GM12878 (cell line): Measurements from ENCODE around the gene CIB2. TPM values are rescaled to one million over a fixed set of nuclear protein-coding genes. Genes with fewer than 3 reads are reported as not detected.

Source experiments
- ATAC-seq: fragments of 200-7000 bp; cut with Tn5 transposase; 3 replicates; pipeline ENCODE4 v1.9.1; 2020; ENCODE audit warnings: mild to moderate bottlenecking, moderate library complexity
- BruUV-seq: library from RNA; stranded (reverse); fragments of 400-500 nt; replicated peaks from 2 replicates; lab custom pipeline; 2021; lab: Mats Ljungman, UMichigan
- CTCF ChIA-PET: fragments of 300-600 bp; sonication (Branson Sonifier 250); formaldehyde crosslinking; extraction: SDS; loops from one replicate; lab custom pipeline; 2021; ENCODE audit warnings: inconsistent platforms; lab: Yijun Ruan, JAX
- POLR2A ChIA-PET: fragments of 350-600 bp; formaldehyde crosslinking; extraction: SDS; loops from one replicate; lab custom pipeline; 2021; ENCODE audit warnings: inconsistent platforms; lab: Charles Lee
- RAD21 ChIA-PET: fragments of 300-600 bp; sonication (Branson Sonifier 250); formaldehyde crosslinking; loops from one replicate; lab custom pipeline; 2023; ENCODE audit warnings: antibody characterized with exemption; ENCODE audit not compliant: unreplicated experiment; lab: Charles Lee
- SMC1A ChIA-PET: fragments of 300-600 bp; sonication (Branson Sonifier 250); formaldehyde crosslinking; loops from one replicate; lab custom pipeline; 2023; ENCODE audit not compliant: unreplicated experiment, uncharacterized antibody; lab: Charles Lee
- DNase-seq: peaks from one replicate; pipeline ENCODE4 v3.0.0-alpha.2; 2011; ENCODE audit warnings: low read depth, low spot score
- FAIRE-seq: peaks from 3 replicates; lab custom pipeline; 2011; peaks lifted over from hg19 to GRCh38; lab: Jason Lieb, UNC
- H2AFZ ChIP-seq: 2 replicates; pipeline ENCODE4 v1.6.0; 2011; ENCODE audit warnings: low read depth, low read length, control low read depth; ENCODE audit not compliant: control insufficient read depth
- H3K27ac ChIP-seq: 2 replicates; pipeline ENCODE4 v1.5.1; 2011; ENCODE audit warnings: control low read depth; ENCODE audit not compliant: control insufficient read depth, insufficient read depth
- H3K27me3 ChIP-seq, 2 experiments: replicated peaks in 1 of 2; 2 replicates each; pipeline versions ENCODE4 v1.6.0 to v1.6.1; 2011; ENCODE audit warnings: low read length in 1 of 2; ENCODE audit not compliant: control insufficient read depth in 2 of 2, insufficient read depth in 2 of 2
- H3K36me3 ChIP-seq, 2 experiments: 2 replicates each; pipeline ENCODE4 v1.5.1; 2011; ENCODE audit warnings: low read length in 1 of 2; ENCODE audit not compliant: control insufficient read depth in 2 of 2, insufficient read depth in 2 of 2
- H3K4me1 ChIP-seq: 2 replicates; pipeline ENCODE4 v1.6.1; 2011; ENCODE audit warnings: mild to moderate bottlenecking, low read length, moderate library complexity, mixed read lengths; ENCODE audit not compliant: control insufficient read depth, insufficient read depth
- H3K4me2 ChIP-seq: 2 replicates; pipeline ENCODE4 v1.6.0; 2011; ENCODE audit warnings: control low read depth; ENCODE audit not compliant: control insufficient read depth, insufficient read depth
- H3K4me3 ChIP-seq: fragments of 200-600 bp; sonication (generic); 2 replicates; pipeline ENCODE4 v1.5.1; 2016
- H3K79me2 ChIP-seq: 2 replicates; pipeline ENCODE4 v1.6.0; 2011; ENCODE audit warnings: low read length; ENCODE audit not compliant: control insufficient read depth, insufficient read depth
- H3K9ac ChIP-seq: 2 replicates; pipeline ENCODE4 v1.8.0; 2011; ENCODE audit warnings: low read length, control low read depth, mixed read lengths; ENCODE audit not compliant: control insufficient read depth, insufficient read depth
- H3K9me3 ChIP-seq: replicated peaks from 3 replicates; pipeline ENCODE4 v1.5.1; 2011; ENCODE audit warnings: mild to moderate bottlenecking, low read length; ENCODE audit not compliant: control insufficient read depth, insufficient read depth
- H4K20me1 ChIP-seq: 2 replicates; pipeline ENCODE4 v1.6.0; 2011; ENCODE audit not compliant: control insufficient read depth, insufficient read depth
- CEBPB ChIP-seq, 2 experiments: fragments of 150-350 bp in 1 of 2; IDR thresholded peaks; 2 replicates each; pipeline ENCODE4 v1.6.1; 2012 to 2014; ENCODE audit warnings: low read depth in 2 of 2, low read length in 2 of 2, borderline replicate concordance in 1 of 2, inconsistent platforms in 1 of 2
- CREM ChIP-seq: IDR thresholded peaks from 2 replicates; pipeline ENCODE4 v1.6.1; 2014; ENCODE audit warnings: antibody characterized with exemption, low read depth
- EED ChIP-seq: sonication (generic); IDR thresholded peaks from 2 replicates; pipeline ENCODE4 v1.6.1; 2016; ENCODE audit warnings: antibody characterized with exemption, low read depth
- EP300 ChIP-seq, 2 experiments: fragments of 150-350 bp in 1 of 2; IDR thresholded peaks; 2 replicates each; pipeline ENCODE4 v1.6.1; 2011 to 2012; ENCODE audit warnings: low read depth in 2 of 2, low read length in 2 of 2, borderline replicate concordance in 1 of 2, improper control_type of control experiment in 1 of 2, inconsistent platforms in 1 of 2; ENCODE audit not compliant: control insufficient read depth in 1 of 2
- ETV6 ChIP-seq, 2 experiments: fragments of 450-650 bp in 1 of 2; IDR thresholded peaks in 1 of 2; conservative IDR thresholded peaks in 1 of 2; 2 replicates each; pipeline ENCODE4 v1.6.1; 2014; ENCODE audit warnings: antibody characterized with exemption in 1 of 2, borderline replicate concordance in 1 of 2, low read depth in 1 of 2, mild to moderate bottlenecking in 1 of 2, moderate library complexity in 1 of 2
- GATAD2B ChIP-seq: fragments of 450-650 bp; conservative IDR thresholded peaks from 2 replicates; pipeline ENCODE4 v1.6.1; 2017; ENCODE audit warnings: low read depth, mild to moderate bottlenecking, moderate library complexity
- HDAC6 ChIP-seq: fragments of 200-600 bp; sonication (generic); IDR thresholded peaks from one replicate; pipeline ENCODE4 v1.8.0; 2017; ENCODE audit warnings: antibody characterized with exemption; ENCODE audit not compliant: unreplicated experiment
- IKZF1 ChIP-seq: fragments of 450-650 bp; conservative IDR thresholded peaks from 2 replicates; pipeline ENCODE4 v1.6.1; 2017; ENCODE audit warnings: antibody characterized with exemption, mild to moderate bottlenecking
- IKZF2 ChIP-seq, 2 experiments: fragments of 450-650 bp; IDR thresholded peaks; 2 replicates each; pipeline ENCODE4 v1.6.1; 2017; ENCODE audit warnings: mild to moderate bottlenecking in 2 of 2, moderate library complexity in 2 of 2
- NR2F1 ChIP-seq: fragments of 450-650 bp; conservative IDR thresholded peaks from 2 replicates; pipeline ENCODE4 v1.6.1; 2017; ENCODE audit warnings: mild to moderate bottlenecking
- TCF12 ChIP-seq: IDR thresholded peaks from 2 replicates; pipeline ENCODE4 v1.6.1; 2011; ENCODE audit warnings: low read depth, mild to moderate bottlenecking, low read length
- ZNF622 ChIP-seq: fragments of 450-650 bp; IDR thresholded peaks from 2 replicates; pipeline ENCODE4 v1.6.1; 2017; ENCODE audit warnings: mild to moderate bottlenecking, inconsistent platforms
- WGBS: methylation state at CpG from one replicate; pipeline ENCODE4 v1.1.6; 2016; ENCODE audit warnings: low lambda C conversion rate; ENCODE audit not compliant: insufficient replicate concordance, insufficient coverage; ENCODE audit errors: missing lambda C conversion rate; 5-methylcytosine and 5-hydroxymethylcytosine counted together
- in situ Hi-C: fragments of 300-500 bp; cut with MboI; formaldehyde crosslinking; loops from 9 replicates; pipeline ENCODE4 v1.14.3; 2018; ENCODE audit warnings: mixed read lengths
- intact Hi-C: fragments of 100-400 bp; cut with micrococcal nuclease; formaldehyde crosslinking; loops from one replicate; pipeline ENCODE4 v1.14.2; 2022; ENCODE audit not compliant: unreplicated experiment
- polyA plus RNA-seq, 11 experiments: library from polyadenylated mRNA; depleted of rRNA in 4 of 11; unstranded in 6 of 11; stranded (reverse) in 5 of 11; fragments of >200 nt; fragmentation: Nextera tagmentation in 4 of 11; fragmentation: Illumina TruSeq in 1 of 11; extraction: Ambion mirVana in 4 of 11; extraction: Trizol in 1 of 11; gene quantifications; 1 replicate in 1 of 11; 2 replicates in 10 of 11; pipeline versions ENCODE4 v1.2.1 to v1.2.3, GENCODE V29; 2011 to 2016; ENCODE audit warnings: inconsistent platforms in 2 of 11, missing spikeins in 2 of 11, low read depth in 1 of 11
- total RNA-seq, 4 experiments: library from RNA; depleted of rRNA in 3 of 4; stranded (reverse); fragments of >200 nt in 3 of 4; fragmentation: Illumina TruSeq in 1 of 4; extraction: Trizol in 1 of 4; gene quantifications; 2 replicates each; pipeline versions ENCODE4 v1.2.1 to v1.2.3, GENCODE V29; 2013 to 2021
- TF ChIP-seq, protein P1 (sequence below): IDR thresholded peaks from 2 replicates; pipeline ENCODE4 v1.6.1; 2012; ENCODE audit warnings: low read length, inconsistent platforms

The CIB2 gene
- total and polyA plus RNA-seq, 10 of the 15 experiments (the other 5 are each of a cell fraction or from before 2014, with no cell fraction given) = 0.56 to 12.1 (median 7.1) TPM

DNA sequence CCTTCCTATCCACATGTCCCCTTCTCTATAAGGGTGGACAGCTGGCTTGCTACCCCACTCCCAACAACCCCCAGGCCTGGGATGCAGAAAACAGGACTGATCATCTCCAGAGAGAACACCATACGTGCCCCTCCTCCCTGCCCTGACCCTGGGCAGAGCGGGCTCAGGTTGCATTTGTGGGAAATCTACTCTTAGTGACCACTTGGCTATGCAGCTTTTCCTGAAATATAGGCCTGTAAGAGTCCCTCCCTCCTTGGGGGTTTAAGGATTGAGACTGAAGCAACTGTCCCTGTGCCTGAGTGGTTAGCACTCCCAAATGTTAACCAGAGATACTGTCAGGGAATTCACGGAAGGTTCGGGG, 27.1 kb downstream of the CIB2 start:
- H3K4me3 ChIP-seq = no peak overlapping the region
- POLR2A ChIA-PET = interaction anchor here (0.8 to 1.0 kb wide), 3 partner anchors 32 to 334 kb away, joined by 3 read pairs; partner anchors contain the start of gene IREB2
- peak overlapping the region; percentile 23; the same call in 1 of the 2 replicates for H3K27ac ChIP-seq

GRCh38 chr15:78103406-78104118, 27.7 kb downstream of the CIB2 start:
- in situ Hi-C loops (no loop called here), intact Hi-C loops (no loop called here)
- Histone ChIP-seq H4K20me1 (no peaks in the 10 kb centered on the region), H2AFZ (peak overlapping the region; percentile 33), H3K4me2 (peak overlapping the region; percentile 36; the same call in 1 of the 2 replicates), H3K27me3 (no peaks in the 10 kb centered on the region), H3K27ac (peak overlapping the region; percentile 59), H3K4me3 (no peak overlapping the region), H3K9me3 (no peaks in the 10 kb centered on the region), H3K4me1 (peaks cover 29% of the 10 kb centered on the region), H3K9ac (peak overlapping the region; percentile 39; the same call in 1 of the 2 replicates), H3K36me3 (no peaks in the 10 kb centered on the region), H3K79me2 (no peaks in the 10 kb centered on the region)
- FAIRE-seq (peak; percentile 92), DNase-seq (peak; percentile 67), ATAC-seq (peak; percentile 91)
- ChIA-PET RAD21 (interaction anchor here (0.6 to 4.6 kb wide), 9 partner anchors 35 to 145 kb away, joined by 3 to 32 read pairs (median 5); no protein-coding TSS in a partner anchor), SMC1A (interaction anchor here (0.7 to 13.4 kb wide), 14 partner anchors 9 to 144 kb away, joined by 3 to 184 read pairs (median 4); partner anchors contain the start of gene TBC1D2B), POLR2A (interaction anchor here (0.8 to 1.0 kb wide), 3 partner anchors 32 to 334 kb away, joined by 3 read pairs; partner anchors contain the start of gene IREB2), CTCF (interaction anchor here (0.9 to 14.0 kb wide), 11 partner anchors 10 to 192 kb away, joined by 3 to 327 read pairs (median 4); partner anchors contain the start of gene TBC1D2B)
- no TSS peak for BruUV-seq
- 51% methylated on average over 11 of the region's 12 CpGs for WGBS
- TF ChIP-seq GATAD2B (no peak), HDAC6 (no peak), ZNF622 (no peak), EED (peak; percentile 90), ETV6 (conservative IDR thresholded peaks at IDR 0.05 in 1 of 2, IDR thresholded peaks at IDR 0.05 in 1 of 2; ENCODE audit: borderline replicate concordance in 1 of 2, low read depth in 1 of 2) (peak in 1 of 2 experiments; percentile 87; a peak in 2 of 4 replicates), EP300 (IDR thresholded peaks at IDR 0.05; ENCODE audit: borderline replicate concordance in 1 of 2, control insufficient read depth in 1 of 2, low read depth in 2 of 2, low read length in 2 of 2) (peak; percentile 30 to 76; a peak in 2 of 4 replicates), TCF12 (peak; percentile 66; the same call in 1 of the 2 replicates), CREM (peak; percentile 68; the same call in 1 of the 2 replicates)
- TF ChIP-seq, protein P1, sequence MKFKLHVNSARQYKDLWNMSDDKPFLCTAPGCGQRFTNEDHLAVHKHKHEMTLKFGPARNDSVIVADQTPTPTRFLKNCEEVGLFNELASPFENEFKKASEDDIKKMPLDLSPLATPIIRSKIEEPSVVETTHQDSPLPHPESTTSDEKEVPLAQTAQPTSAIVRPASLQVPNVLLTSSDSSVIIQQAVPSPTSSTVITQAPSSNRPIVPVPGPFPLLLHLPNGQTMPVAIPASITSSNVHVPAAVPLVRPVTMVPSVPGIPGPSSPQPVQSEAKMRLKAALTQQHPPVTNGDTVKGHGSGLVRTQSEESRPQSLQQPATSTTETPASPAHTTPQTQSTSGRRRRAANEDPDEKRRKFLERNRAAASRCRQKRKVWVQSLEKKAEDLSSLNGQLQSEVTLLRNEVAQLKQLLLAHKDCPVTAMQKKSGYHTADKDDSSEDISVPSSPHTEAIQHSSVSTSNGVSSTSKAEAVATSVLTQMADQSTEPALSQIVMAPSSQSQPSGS = peak; percentile 74

More for the DNA sequence above, 27.1 kb downstream of the CIB2 start:
- in situ Hi-C loops (no loop called here), intact Hi-C loops (no loop called here)
- RAD21 ChIA-PET = interaction anchor here (0.6 to 10.3 kb wide), 14 partner anchors 14 to 145 kb away, joined by 3 to 87 read pairs (median 5); no protein-coding TSS in a partner anchor
- FAIRE-seq (no peak), ATAC-seq (peak; percentile 29), DNase-seq (no peak)
- no peaks in the 10 kb centered on the region for H3K9me3 ChIP-seq
- no peak for TF ChIP-seq CEBPB (IDR thresholded peaks at IDR 0.05; ENCODE audit: borderline replicate concordance in 1 of 2, low read depth in 2 of 2, low read length in 2 of 2)
- TF ChIP-seq IKZF2 (IDR thresholded peaks at IDR 0.05) = peak in 1 of 2 experiments; percentile 33; a peak in 1 of 4 replicates
- 0 out of 2 replicates have a peak, but pooled peaks have one; percentile 9 for TF ChIP-seq NR2F1
- peak; percentile 5 for TF ChIP-seq IKZF1
- CTCF ChIA-PET = interaction anchor here (0.9 to 14.0 kb wide), 10 partner anchors 28 to 145 kb away, joined by 3 to 327 read pairs (median 4); partner anchors contain the start of gene TBC1D2B
- no peak overlapping the region for H3K9ac ChIP-seq
- no peaks in the 10 kb centered on the region for H3K27me3 ChIP-seq
- BruUV-seq = no TSS peak
- no peak overlapping the region for H2AFZ ChIP-seq
- no peaks in the 10 kb centered on the region for H3K36me3 ChIP-seq
- no peak overlapping the region; the same call in 1 of the 2 replicates for H3K4me2 ChIP-seq
- 97% methylated on average over 4 of the region's 4 CpGs for WGBS
- H3K79me2 ChIP-seq = no peaks in the 10 kb centered on the region
- H4K20me1 ChIP-seq = no peaks in the 10 kb centered on the region
- SMC1A ChIA-PET = interaction anchor here (1.0 to 13.4 kb wide), 10 partner anchors 9 to 145 kb away, joined by 3 to 184 read pairs (median 8); partner anchors contain the start of gene TBC1D2B
- peaks cover 29% of the 10 kb centered on the region for H3K4me1 ChIP-seq
